K562 (cell line): ENCODE measurements around the gene NR1D1. TPM values are rescaled to one million over a fixed set of nuclear protein-coding genes. Genes with fewer than 3 reads are reported as not detected.

ENCODE experiments used
- ELF2 ChIP-seq: fragments of 250-450 bp; sonication (Bioruptor Pico); IDR thresholded peaks from 2 replicates; pipeline ENCODE4 v1.5.0; 2021; ENCODE audit warnings: mild to moderate bottlenecking
- HDAC6 ChIP-seq: IDR thresholded peaks from 2 replicates; pipeline ENCODE4 v1.6.1; 2012; ENCODE audit warnings: low read depth, mild to moderate bottlenecking, control low read depth, inconsistent platforms, low read length, moderate library complexity
- KAT2B ChIP-seq: IDR thresholded peaks from one replicate; pipeline ENCODE4 v1.6.1; 2012; ENCODE audit warnings: low read depth, mild to moderate bottlenecking, control low read depth, inconsistent platforms, low read length, moderate library complexity
- KLF16 ChIP-seq: IDR thresholded peaks from 2 replicates; pipeline ENCODE4 v1.6.1; 2016; ENCODE audit warnings: antibody characterized with exemption
- MCM2 ChIP-seq: fragments of 450-650 bp; IDR thresholded peaks from 2 replicates; pipeline ENCODE4 v1.6.1; 2017; ENCODE audit warnings: low read depth, mild to moderate bottlenecking
- POLR2H ChIP-seq: IDR thresholded peaks from 2 replicates; pipeline ENCODE4 v1.6.1; 2016; ENCODE audit warnings: missing genetic modification characterization, low read depth, mild to moderate bottlenecking, control low read depth, missing compliant biosample characterization, moderate library complexity
- SLC30A9 ChIP-seq: fragments of 250-450 bp; sonication (Bioruptor Pico); IDR thresholded peaks from 2 replicates; pipeline ENCODE4 v1.8.0; 2022; ENCODE audit warnings: mild to moderate bottlenecking, moderate library complexity
- ZNF239 ChIP-seq: fragments of 250-450 bp; sonication (Bioruptor Pico); IDR thresholded peaks from 2 replicates; pipeline ENCODE4 v1.4.0; 2020; ENCODE audit warnings: mild to moderate bottlenecking
- ZNF263 ChIP-seq: sonication (generic); formaldehyde crosslinking; IDR thresholded peaks from 2 replicates; pipeline ENCODE4 v1.8.0; 2022; ENCODE audit warnings: mild to moderate bottlenecking, missing genetic modification reagents, borderline replicate concordance
- ZNF436 ChIP-seq: fragments of 250-450, 450-650 bp; sonication (Bioruptor Pico); formaldehyde crosslinking; IDR thresholded peaks from 2 replicates; pipeline ENCODE4 v1.7.0; 2020; ENCODE audit warnings: mild to moderate bottlenecking
- ZNF707 ChIP-seq: fragments of 250-450 bp; sonication (Bioruptor Pico); conservative IDR thresholded peaks from 2 replicates; pipeline ENCODE4 v1.8.0; 2022; ENCODE audit warnings: inconsistent platforms, mild to moderate bottlenecking, moderate library complexity
- polyA plus RNA-seq, 8 experiments: library from polyadenylated mRNA; depleted of rRNA in 4 of 8; stranded (reverse) in 5 of 8; unstranded in 3 of 8; fragments of >200 nt; fragmentation: Nextera tagmentation in 2 of 8; fragmentation: Illumina TruSeq in 1 of 8; extraction: Ambion mirVana in 2 of 8; extraction: Trizol in 1 of 8; gene quantifications; 2 replicates each; pipeline versions ENCODE4 v1.2.1 to v1.2.3, GENCODE V29; 2011 to 2014; ENCODE audit warnings: inconsistent platforms in 1 of 8, missing spikeins in 1 of 8
- total RNA-seq, 7 experiments: library from RNA; depleted of rRNA in 6 of 7; stranded (reverse); fragments of >200 nt in 6 of 7; fragmentation: Illumina TruSeq in 2 of 7; extraction: Trizol in 2 of 7; gene quantifications; 2 replicates each; pipeline versions ENCODE4 v1.2.1 to v1.2.3, GENCODE V29; 2011 to 2021; ENCODE audit warnings: low replicate concordance in 1 of 7
- TF ChIP-seq, protein P1 (sequence below): fragments of 450-650 bp; IDR thresholded peaks from 2 replicates; pipeline ENCODE4 v1.6.1; 2016; ENCODE audit warnings: antibody characterized with exemption
- TF ChIP-seq, protein P2 (sequence below): fragments of 200-400 bp; formaldehyde crosslinking; IDR thresholded peaks from 2 replicates; pipeline ENCODE4 v1.6.1; 2017; ENCODE audit warnings: mild to moderate bottlenecking, low read depth, low read length, moderate library complexity
- TF ChIP-seq, protein P3 (sequence below): fragments of 450-650 bp; IDR thresholded peaks from 2 replicates; pipeline ENCODE4 v1.7.0; 2016; ENCODE audit warnings: borderline replicate concordance
- TF ChIP-seq, protein P4 (sequence below): fragments of 250-450 bp; sonication (Bioruptor Pico); IDR thresholded peaks from 2 replicates; pipeline ENCODE4 v1.5.0; 2020; ENCODE audit warnings: mild to moderate bottlenecking, borderline replicate concordance
- TF ChIP-seq, protein P5 (sequence below): fragments of 450-650 bp; IDR thresholded peaks from 2 replicates; pipeline ENCODE4 v1.6.1; 2016; ENCODE audit warnings: borderline replicate concordance
- TF ChIP-seq, protein P6 (sequence below): fragments of 450-650 bp; formaldehyde crosslinking; IDR thresholded peaks from 2 replicates; pipeline ENCODE4 v1.4.0; 2020; ENCODE audit warnings: mild to moderate bottlenecking, moderate library complexity

The NR1D1 gene
- total and polyA plus RNA-seq, 9 of the 15 experiments (the other 6 are each of a cell fraction or from before 2014, with no cell fraction given), result 0.25 to 7.7 (median 0.65) TPM

DNA sequence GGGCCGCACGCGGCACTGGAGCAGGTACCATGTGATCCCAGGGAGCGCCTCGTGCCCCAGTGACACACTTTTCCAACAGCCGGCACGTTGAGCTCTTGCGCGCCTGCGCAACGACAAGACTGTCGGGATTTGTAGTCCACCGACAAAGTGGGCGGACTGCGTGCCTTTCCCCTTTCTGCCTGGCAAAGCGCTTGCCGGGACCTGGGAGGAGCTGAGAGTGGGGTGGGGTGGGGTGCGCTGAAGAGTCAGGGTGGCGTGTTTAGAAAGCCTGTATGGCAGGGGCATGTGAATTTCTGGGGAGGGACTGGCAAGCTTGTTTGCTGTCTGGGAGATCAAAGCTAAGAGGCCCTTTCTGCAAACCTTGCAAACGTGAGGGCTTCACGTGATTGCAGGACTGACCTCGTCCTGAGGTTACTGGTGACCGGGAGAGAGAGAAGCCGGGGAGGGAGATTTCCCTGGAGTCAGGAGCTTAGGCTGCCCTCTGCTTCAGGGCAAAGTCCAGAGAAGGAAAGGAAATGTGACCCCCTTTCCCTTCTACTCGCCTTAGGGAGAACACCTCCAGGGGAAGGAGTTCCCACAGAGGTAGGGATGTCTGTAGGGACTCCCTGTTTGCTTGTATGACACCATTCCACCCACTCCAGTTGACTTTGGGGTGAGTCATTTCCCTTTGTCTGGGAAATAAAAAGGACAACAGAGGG, 429 bp upstream of the NR1D1 start (continued):
- TF ChIP-seq, protein P1, sequence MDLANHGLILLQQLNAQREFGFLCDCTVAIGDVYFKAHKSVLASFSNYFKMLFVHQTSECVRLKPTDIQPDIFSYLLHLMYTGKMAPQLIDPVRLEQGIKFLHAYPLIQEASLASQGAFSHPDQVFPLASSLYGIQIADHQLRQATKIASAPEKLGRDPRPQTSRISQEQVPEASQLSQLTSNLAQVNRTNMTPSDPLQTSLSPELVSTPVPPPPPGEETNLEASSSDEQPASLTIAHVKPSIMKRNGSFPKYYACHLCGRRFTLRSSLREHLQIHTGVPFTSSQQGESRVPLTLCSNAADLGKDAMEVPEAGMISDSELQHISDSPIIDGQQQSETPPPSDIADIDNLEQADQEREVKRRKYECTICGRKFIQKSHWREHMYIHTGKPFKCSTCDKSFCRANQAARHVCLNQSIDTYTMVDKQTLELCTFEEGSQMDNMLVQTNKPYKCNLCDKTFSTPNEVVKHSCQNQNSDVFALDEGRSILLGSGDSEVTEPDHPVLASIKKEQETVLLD, result peak; percentile 95
- TF ChIP-seq HDAC6 (no peak), ZNF436 (CRISPR knock-in tag) (no peak), MCM2 (no peak), ZNF263 (CRISPR knock-in tag) (peak; percentile 68; the same call in 1 of the 2 replicates), ZNF239 (CRISPR knock-in tag) (no peak), ZNF707 (CRISPR knock-in tag) (no peak), KAT2B (no peak), KLF16 (no peak), SLC30A9 (CRISPR knock-in tag) (no peak), ELF2 (CRISPR knock-in tag) (no peak), POLR2H (no peak)
- TF ChIP-seq, protein P2, sequence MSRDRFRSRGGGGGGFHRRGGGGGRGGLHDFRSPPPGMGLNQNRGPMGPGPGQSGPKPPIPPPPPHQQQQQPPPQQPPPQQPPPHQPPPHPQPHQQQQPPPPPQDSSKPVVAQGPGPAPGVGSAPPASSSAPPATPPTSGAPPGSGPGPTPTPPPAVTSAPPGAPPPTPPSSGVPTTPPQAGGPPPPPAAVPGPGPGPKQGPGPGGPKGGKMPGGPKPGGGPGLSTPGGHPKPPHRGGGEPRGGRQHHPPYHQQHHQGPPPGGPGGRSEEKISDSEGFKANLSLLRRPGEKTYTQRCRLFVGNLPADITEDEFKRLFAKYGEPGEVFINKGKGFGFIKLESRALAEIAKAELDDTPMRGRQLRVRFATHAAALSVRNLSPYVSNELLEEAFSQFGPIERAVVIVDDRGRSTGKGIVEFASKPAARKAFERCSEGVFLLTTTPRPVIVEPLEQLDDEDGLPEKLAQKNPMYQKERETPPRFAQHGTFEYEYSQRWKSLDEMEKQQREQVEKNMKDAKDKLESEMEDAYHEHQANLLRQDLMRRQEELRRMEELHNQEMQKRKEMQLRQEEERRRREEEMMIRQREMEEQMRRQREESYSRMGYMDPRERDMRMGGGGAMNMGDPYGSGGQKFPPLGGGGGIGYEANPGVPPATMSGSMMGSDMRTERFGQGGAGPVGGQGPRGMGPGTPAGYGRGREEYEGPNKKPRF, result no peak
- TF ChIP-seq, protein P3, sequence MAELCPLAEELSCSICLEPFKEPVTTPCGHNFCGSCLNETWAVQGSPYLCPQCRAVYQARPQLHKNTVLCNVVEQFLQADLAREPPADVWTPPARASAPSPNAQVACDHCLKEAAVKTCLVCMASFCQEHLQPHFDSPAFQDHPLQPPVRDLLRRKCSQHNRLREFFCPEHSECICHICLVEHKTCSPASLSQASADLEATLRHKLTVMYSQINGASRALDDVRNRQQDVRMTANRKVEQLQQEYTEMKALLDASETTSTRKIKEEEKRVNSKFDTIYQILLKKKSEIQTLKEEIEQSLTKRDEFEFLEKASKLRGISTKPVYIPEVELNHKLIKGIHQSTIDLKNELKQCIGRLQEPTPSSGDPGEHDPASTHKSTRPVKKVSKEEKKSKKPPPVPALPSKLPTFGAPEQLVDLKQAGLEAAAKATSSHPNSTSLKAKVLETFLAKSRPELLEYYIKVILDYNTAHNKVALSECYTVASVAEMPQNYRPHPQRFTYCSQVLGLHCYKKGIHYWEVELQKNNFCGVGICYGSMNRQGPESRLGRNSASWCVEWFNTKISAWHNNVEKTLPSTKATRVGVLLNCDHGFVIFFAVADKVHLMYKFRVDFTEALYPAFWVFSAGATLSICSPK, result no peak
- TF ChIP-seq, protein P4, sequence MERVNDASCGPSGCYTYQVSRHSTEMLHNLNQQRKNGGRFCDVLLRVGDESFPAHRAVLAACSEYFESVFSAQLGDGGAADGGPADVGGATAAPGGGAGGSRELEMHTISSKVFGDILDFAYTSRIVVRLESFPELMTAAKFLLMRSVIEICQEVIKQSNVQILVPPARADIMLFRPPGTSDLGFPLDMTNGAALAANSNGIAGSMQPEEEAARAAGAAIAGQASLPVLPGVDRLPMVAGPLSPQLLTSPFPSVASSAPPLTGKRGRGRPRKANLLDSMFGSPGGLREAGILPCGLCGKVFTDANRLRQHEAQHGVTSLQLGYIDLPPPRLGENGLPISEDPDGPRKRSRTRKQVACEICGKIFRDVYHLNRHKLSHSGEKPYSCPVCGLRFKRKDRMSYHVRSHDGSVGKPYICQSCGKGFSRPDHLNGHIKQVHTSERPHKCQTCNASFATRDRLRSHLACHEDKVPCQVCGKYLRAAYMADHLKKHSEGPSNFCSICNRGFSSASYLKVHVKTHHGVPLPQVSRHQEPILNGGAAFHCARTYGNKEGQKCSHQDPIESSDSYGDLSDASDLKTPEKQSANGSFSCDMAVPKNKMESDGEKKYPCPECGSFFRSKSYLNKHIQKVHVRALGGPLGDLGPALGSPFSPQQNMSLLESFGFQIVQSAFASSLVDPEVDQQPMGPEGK, result no peak
- TF ChIP-seq, protein P5, sequence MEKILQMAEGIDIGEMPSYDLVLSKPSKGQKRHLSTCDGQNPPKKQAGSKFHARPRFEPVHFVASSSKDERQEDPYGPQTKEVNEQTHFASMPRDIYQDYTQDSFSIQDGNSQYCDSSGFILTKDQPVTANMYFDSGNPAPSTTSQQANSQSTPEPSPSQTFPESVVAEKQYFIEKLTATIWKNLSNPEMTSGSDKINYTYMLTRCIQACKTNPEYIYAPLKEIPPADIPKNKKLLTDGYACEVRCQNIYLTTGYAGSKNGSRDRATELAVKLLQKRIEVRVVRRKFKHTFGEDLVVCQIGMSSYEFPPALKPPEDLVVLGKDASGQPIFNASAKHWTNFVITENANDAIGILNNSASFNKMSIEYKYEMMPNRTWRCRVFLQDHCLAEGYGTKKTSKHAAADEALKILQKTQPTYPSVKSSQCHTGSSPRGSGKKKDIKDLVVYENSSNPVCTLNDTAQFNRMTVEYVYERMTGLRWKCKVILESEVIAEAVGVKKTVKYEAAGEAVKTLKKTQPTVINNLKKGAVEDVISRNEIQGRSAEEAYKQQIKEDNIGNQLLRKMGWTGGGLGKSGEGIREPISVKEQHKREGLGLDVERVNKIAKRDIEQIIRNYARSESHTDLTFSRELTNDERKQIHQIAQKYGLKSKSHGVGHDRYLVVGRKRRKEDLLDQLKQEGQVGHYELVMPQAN, result no peak
- TF ChIP-seq, protein P6, sequence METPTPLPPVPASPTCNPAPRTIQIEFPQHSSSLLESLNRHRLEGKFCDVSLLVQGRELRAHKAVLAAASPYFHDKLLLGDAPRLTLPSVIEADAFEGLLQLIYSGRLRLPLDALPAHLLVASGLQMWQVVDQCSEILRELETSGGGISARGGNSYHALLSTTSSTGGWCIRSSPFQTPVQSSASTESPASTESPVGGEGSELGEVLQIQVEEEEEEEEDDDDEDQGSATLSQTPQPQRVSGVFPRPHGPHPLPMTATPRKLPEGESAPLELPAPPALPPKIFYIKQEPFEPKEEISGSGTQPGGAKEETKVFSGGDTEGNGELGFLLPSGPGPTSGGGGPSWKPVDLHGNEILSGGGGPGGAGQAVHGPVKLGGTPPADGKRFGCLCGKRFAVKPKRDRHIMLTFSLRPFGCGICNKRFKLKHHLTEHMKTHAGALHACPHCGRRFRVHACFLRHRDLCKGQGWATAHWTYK (CRISPR knock-in tag), result no peak
